Measurements from ENCODE around the gene PSAP. TPM values are rescaled to one million over a fixed set of nuclear protein-coding genes. Genes with fewer than 3 reads are reported as not detected.
A peak's percentile ranks its signal among the peaks of the same experiment; 100 is the strongest.

Gene PSAP
- polyA plus RNA-seq, 2 of the 4 experiments (the other 2 are of a cell fraction) = 690 to 1,519 TPM

DNA sequence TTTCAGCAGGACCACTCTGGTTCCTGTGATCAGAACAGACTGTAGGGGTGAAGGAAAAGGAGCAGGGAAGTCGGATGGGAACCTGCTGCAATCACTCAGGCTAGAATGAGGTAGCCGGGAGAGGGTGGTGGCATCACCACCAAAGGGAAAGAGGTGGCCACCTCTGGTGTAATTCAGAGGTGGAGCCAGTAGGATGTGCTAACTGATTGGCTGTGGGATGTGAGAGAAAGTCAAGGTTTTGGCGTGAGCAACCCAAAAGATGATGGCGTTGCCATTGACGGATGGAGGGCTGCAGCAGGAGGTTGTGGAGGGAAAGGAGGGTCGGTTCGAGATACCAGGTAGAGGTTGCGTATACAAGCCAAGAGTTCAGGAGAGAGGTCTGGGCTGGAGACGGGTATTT is 70.3 kb downstream of the PSAP start:
- H3K4me3 ChIP-seq = no peak overlapping the region
- H3K4me2 ChIP-seq = no peak overlapping the region
- H3K4me1 ChIP-seq = 0 out of 3 replicates have a peak, but pooled peaks cover 2% of the 10 kb centered on the region
- ChIA-PET CTCF (interaction anchor here (0.8 to 1.5 kb wide), 3 partner anchors 12 to 115 kb away, joined by 3 read pairs; no protein-coding TSS in a partner anchor), POLR2A (no interaction called here)
- TF ChIP-seq RAD21 (conservative IDR thresholded peaks at IDR 0.05 in 1 of 2, IDR thresholded peaks at IDR 0.05 in 1 of 2) (peak in 1 of 2 experiments; percentile 30; a peak in 1 of 5 replicates), RCOR1 (IDR thresholded peaks at IDR 0.05; ENCODE audit: low read depth, low read length) (no peak), ZC3H11A (IDR thresholded peaks at IDR 0.05) (no peak), CHD2 (IDR thresholded peaks at IDR 0.05; ENCODE audit: low read length, partially characterized antibody) (no peak)
- TF ChIP-seq, protein P1, sequence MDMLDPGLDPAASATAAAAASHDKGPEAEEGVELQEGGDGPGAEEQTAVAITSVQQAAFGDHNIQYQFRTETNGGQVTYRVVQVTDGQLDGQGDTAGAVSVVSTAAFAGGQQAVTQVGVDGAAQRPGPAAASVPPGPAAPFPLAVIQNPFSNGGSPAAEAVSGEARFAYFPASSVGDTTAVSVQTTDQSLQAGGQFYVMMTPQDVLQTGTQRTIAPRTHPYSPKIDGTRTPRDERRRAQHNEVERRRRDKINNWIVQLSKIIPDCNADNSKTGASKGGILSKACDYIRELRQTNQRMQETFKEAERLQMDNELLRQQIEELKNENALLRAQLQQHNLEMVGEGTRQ (IDR thresholded peaks at IDR 0.05) = no peak
- no peak for FAIRE-seq
- DNase-seq (ENCODE audit: low read depth in 1 of 2, low spot score in 1 of 2) = no peak
- H3K9me3 ChIP-seq = no peaks in the 10 kb centered on the region
- ATAC-seq = peak; percentile 41 to 54; a peak in 3 of 6 replicates
- no peak overlapping the region for H3K27ac ChIP-seq
- 82% methylated on average over 9 of the region's 9 CpGs for WGBS (ENCODE audit: missing lambda C conversion rate)

DNA sequence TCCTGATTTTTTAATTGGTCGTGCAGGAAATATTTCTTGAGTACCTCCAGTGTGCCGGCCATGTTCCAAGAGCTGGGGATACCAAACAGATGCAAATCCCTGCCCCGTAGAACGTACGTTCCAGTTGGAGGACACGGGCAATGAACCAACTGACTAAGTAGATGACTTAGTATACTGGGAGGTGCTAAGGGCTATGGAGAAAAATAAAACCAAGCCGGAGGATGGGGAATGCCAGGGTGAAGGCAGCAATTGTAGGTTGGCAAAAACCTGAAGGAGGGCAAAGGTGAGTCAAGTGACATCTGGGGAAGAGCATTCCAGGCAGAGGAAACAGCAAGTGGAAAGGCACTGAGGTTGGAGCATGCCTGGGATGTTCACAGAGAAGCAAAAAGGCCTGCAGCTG is 70.9 kb downstream of the PSAP start:
- FAIRE-seq = no peak
- Histone ChIP-seq H3K9me3 (no peaks in the 10 kb centered on the region), H3K27ac (no peak overlapping the region), H3K4me3 (no peak overlapping the region), H3K4me1 (0 out of 3 replicates have a peak, but pooled peaks cover 2% of the 10 kb centered on the region), H3K4me2 (no peak overlapping the region)
- no peak for DNase-seq (ENCODE audit: low read depth in 1 of 2, low spot score in 1 of 2)
- ChIA-PET CTCF (interaction anchor here (1.5 kb wide), 1 partner anchor 12 kb away, joined by 3 read pairs; no protein-coding TSS in a partner anchor), POLR2A (no interaction called here)
- no peak for TF ChIP-seq MYC (IDR thresholded peaks at IDR 0.05; ENCODE audit: borderline replicate concordance, low read length)
- TF ChIP-seq, protein P2, sequence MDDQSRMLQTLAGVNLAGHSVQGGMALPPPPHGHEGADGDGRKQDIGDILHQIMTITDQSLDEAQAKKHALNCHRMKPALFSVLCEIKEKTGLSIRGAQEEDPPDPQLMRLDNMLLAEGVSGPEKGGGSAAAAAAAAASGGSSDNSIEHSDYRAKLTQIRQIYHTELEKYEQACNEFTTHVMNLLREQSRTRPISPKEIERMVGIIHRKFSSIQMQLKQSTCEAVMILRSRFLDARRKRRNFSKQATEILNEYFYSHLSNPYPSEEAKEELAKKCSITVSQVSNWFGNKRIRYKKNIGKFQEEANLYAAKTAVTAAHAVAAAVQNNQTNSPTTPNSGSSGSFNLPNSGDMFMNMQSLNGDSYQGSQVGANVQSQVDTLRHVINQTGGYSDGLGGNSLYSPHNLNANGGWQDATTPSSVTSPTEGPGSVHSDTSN (IDR thresholded peaks at IDR 0.05) = no peak
- no peak for TF ChIP-seq CEBPB (IDR thresholded peaks at IDR 0.05)
- TF ChIP-seq HEYL (CRISPR knock-in tag; IDR thresholded peaks at IDR 0.05) = no peak
- TF ChIP-seq, protein P3, sequence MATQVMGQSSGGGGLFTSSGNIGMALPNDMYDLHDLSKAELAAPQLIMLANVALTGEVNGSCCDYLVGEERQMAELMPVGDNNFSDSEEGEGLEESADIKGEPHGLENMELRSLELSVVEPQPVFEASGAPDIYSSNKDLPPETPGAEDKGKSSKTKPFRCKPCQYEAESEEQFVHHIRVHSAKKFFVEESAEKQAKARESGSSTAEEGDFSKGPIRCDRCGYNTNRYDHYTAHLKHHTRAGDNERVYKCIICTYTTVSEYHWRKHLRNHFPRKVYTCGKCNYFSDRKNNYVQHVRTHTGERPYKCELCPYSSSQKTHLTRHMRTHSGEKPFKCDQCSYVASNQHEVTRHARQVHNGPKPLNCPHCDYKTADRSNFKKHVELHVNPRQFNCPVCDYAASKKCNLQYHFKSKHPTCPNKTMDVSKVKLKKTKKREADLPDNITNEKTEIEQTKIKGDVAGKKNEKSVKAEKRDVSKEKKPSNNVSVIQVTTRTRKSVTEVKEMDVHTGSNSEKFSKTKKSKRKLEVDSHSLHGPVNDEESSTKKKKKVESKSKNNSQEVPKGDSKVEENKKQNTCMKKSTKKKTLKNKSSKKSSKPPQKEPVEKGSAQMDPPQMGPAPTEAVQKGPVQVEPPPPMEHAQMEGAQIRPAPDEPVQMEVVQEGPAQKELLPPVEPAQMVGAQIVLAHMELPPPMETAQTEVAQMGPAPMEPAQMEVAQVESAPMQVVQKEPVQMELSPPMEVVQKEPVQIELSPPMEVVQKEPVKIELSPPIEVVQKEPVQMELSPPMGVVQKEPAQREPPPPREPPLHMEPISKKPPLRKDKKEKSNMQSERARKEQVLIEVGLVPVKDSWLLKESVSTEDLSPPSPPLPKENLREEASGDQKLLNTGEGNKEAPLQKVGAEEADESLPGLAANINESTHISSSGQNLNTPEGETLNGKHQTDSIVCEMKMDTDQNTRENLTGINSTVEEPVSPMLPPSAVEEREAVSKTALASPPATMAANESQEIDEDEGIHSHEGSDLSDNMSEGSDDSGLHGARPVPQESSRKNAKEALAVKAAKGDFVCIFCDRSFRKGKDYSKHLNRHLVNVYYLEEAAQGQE (IDR thresholded peaks at IDR 0.05) = no peak
- 88% methylated on average over 7 of the region's 7 CpGs for WGBS (ENCODE audit: missing lambda C conversion rate)
- ATAC-seq = no peak

DNA sequence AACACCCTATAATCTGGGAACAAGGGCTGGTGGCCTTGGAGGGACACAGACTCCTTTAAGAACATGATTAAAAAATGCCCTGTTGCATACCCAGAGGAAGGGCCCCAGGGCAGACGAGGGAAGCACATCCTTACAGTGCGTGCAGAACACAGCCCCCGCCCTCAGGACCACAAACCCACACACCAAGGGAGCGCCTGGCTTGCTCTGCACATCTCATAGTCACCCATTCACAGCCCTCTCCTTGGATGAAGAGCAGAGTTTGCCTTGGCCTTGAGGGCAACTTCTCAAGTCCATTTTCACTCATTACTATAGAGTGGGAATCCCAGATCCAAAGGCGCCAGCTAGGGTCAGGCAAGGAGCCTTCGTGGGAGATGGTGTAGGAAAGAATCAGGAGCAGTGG is 71.4 kb downstream of the PSAP start:
- Histone ChIP-seq H3K4me3 (no peak overlapping the region), H3K9me3 (no peaks in the 10 kb centered on the region), H3K27ac (no peak overlapping the region), H3K4me1 (peaks cover 2% of the 10 kb centered on the region; the same call in 1 of the 3 replicates), H3K4me2 (no peak overlapping the region)
- FAIRE-seq (no peak), ATAC-seq (no peak), DNase-seq (ENCODE audit: low read depth in 1 of 2, low spot score in 1 of 2) (no peak)
- WGBS (ENCODE audit: missing lambda C conversion rate) = 68% methylated on average over 6 of the region's 6 CpGs
- ChIA-PET CTCF (interaction anchor here (1.3 to 1.5 kb wide), 2 partner anchors 10 to 11 kb away, joined by 3 read pairs; no protein-coding TSS in a partner anchor), POLR2A (no interaction called here)
- TF ChIP-seq KDM1A (IDR thresholded peaks at IDR 0.05; ENCODE audit: low read depth) = no peak
- TF ChIP-seq TP53 (CRISPR knock-in tag; IDR thresholded peaks at IDR 0.05) = no peak
- TF ChIP-seq, protein P4, sequence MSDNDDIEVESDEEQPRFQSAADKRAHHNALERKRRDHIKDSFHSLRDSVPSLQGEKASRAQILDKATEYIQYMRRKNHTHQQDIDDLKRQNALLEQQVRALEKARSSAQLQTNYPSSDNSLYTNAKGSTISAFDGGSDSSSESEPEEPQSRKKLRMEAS (IDR thresholded peaks at IDR 0.05) = no peak
- no peak for TF ChIP-seq POLR2AphosphoS2 (conservative IDR thresholded peaks at IDR 0.05; ENCODE audit: low read length)
- no peak for TF ChIP-seq ESRRA (IDR thresholded peaks at IDR 0.05; ENCODE audit: borderline replicate concordance, low read length)
- TF ChIP-seq MYC (IDR thresholded peaks at IDR 0.05; ENCODE audit: borderline replicate concordance, low read length) = no peak
- TF ChIP-seq ZFP36 (IDR thresholded peaks at IDR 0.05; ENCODE audit: borderline replicate concordance, partially characterized antibody) = no peak
- TF ChIP-seq, protein P5, sequence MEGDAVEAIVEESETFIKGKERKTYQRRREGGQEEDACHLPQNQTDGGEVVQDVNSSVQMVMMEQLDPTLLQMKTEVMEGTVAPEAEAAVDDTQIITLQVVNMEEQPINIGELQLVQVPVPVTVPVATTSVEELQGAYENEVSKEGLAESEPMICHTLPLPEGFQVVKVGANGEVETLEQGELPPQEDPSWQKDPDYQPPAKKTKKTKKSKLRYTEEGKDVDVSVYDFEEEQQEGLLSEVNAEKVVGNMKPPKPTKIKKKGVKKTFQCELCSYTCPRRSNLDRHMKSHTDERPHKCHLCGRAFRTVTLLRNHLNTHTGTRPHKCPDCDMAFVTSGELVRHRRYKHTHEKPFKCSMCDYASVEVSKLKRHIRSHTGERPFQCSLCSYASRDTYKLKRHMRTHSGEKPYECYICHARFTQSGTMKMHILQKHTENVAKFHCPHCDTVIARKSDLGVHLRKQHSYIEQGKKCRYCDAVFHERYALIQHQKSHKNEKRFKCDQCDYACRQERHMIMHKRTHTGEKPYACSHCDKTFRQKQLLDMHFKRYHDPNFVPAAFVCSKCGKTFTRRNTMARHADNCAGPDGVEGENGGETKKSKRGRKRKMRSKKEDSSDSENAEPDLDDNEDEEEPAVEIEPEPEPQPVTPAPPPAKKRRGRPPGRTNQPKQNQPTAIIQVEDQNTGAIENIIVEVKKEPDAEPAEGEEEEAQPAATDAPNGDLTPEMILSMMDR (IDR thresholded peaks at IDR 0.05) = no peak
